HG03135 (cell line): Measurements from ENCODE around the gene PTPRE.

Experiments
- ATAC-seq: cut with Tn5 transposase; IDR thresholded peaks from one replicate; pipeline ENCODE4 v1.9.1; 2021; ENCODE audit warnings: mild to moderate bottlenecking, moderate library complexity; ENCODE audit not compliant: unreplicated experiment

The PTPRE gene

GRCh38 chr10:127948791-127949190, 41.9 kb downstream of the PTPRE start:
- no peak for ATAC-seq

GRCh38 chr10:127949831-127950230, 42.9 kb downstream of the PTPRE start:
- no peak for ATAC-seq

- ATAC-seq = no peak
Observed at GRCh38 chr10:127951861-127952574, 45.1 kb downstream of the PTPRE start.

GRCh38 chr10:127952575-127952869, 45.6 kb downstream of the PTPRE start:
- ATAC-seq = no peak

- no peak for ATAC-seq
Observed at GRCh38 chr10:127952918-127953317, 46.0 kb downstream of the PTPRE start.

GRCh38 chr10:127953876-127954275, 47.0 kb downstream of the PTPRE start:
- ATAC-seq = no peak

- no peak for ATAC-seq
Observed at GRCh38 chr10:127959428-127959827, 52.5 kb downstream of the PTPRE start.

- ATAC-seq = no peak
Observed at GRCh38 chr10:127961071-127961470, 54.2 kb downstream of the PTPRE start.

- no peak for ATAC-seq
Observed at GRCh38 chr10:127962205-127962604, 55.3 kb downstream of the PTPRE start.

GRCh38 chr10:127963136-127963535, 56.2 kb downstream of the PTPRE start:
- no peak for ATAC-seq

- no peak for ATAC-seq
Observed at GRCh38 chr10:127964621-127965020, 57.7 kb downstream of the PTPRE start.

GRCh38 chr10:127966875-127967274, 60.0 kb downstream of the PTPRE start:
- ATAC-seq = no peak

- no peak for ATAC-seq
Observed at GRCh38 chr10:127968027-127968441, 61.1 kb downstream of the PTPRE start.

- ATAC-seq = no peak
Observed at GRCh38 chr10:127968659-127969058, 61.8 kb downstream of the PTPRE start.

- ATAC-seq = no peak
Observed at GRCh38 chr10:127971101-127971946, 64.4 kb downstream of the PTPRE start.

GRCh38 chr10:127971963-127972615, 65.2 kb downstream of the PTPRE start:
- no peak for ATAC-seq

GRCh38 chr10:127972751-127973357, 66.0 kb downstream of the PTPRE start:
- ATAC-seq = no peak

- ATAC-seq = no peak
Observed at GRCh38 chr10:127973791-127974311, 66.9 kb downstream of the PTPRE start.

GRCh38 chr10:127974911-127975310, 68.0 kb downstream of the PTPRE start:
- ATAC-seq = no peak

- no peak for ATAC-seq
Observed at GRCh38 chr10:127976286-127976685, 69.4 kb downstream of the PTPRE start.

GRCh38 chr10:127976701-127977356, 69.9 kb downstream of the PTPRE start:
- no peak for ATAC-seq
